Karpas-422 (cell line): ENCODE results near the gene SIDT1. TPM values are rescaled to one million over a fixed set of nuclear protein-coding genes. Genes with fewer than 3 reads are reported as not detected.

ENCODE experiments used
- DNase-seq: peaks from one replicate; pipeline ENCODE4 v3.0.0-alpha.2; 2015
- H2AFZ ChIP-seq: fragments of 200-600 bp; sonication (generic); 2 replicates; pipeline ENCODE4 v1.6.1; 2014; ENCODE audit warnings: antibody characterized with exemption, low read length, mixed read lengths
- H3K27ac ChIP-seq: fragments of 200-600 bp; sonication (generic); 2 replicates; pipeline ENCODE4 v1.5.1; 2014; ENCODE audit warnings: mild to moderate bottlenecking, low read length, moderate library complexity
- H3K27me3 ChIP-seq: fragments of 200-600 bp; sonication (generic); 2 replicates; pipeline ENCODE4 v1.6.1; 2014; ENCODE audit warnings: low read length, mixed read lengths
- H3K36me3 ChIP-seq: fragments of 200-600 bp; sonication (generic); 2 replicates; pipeline ENCODE4 v1.6.1; 2014; ENCODE audit warnings: low read length, mixed read lengths; ENCODE audit not compliant: insufficient read depth
- H3K4me1 ChIP-seq: fragments of 200-600 bp; sonication (generic); 2 replicates; pipeline ENCODE4 v1.6.1; 2014; ENCODE audit warnings: mild to moderate bottlenecking, low read length, mixed read lengths
- H3K4me2 ChIP-seq: fragments of 200-600 bp; sonication (generic); 2 replicates; pipeline ENCODE4 v1.6.1; 2014; ENCODE audit warnings: low read length, low read depth, mild to moderate bottlenecking; ENCODE audit not compliant: poor library complexity, severe bottlenecking
- H3K4me3 ChIP-seq: fragments of 200-600 bp; sonication (generic); 2 replicates; pipeline ENCODE4 v1.5.1; 2014; ENCODE audit warnings: mild to moderate bottlenecking, antibody characterized with exemption, low read length, mixed read lengths
- H3K79me2 ChIP-seq: fragments of 200-600 bp; sonication (generic); 2 replicates; pipeline ENCODE4 v1.6.1; 2014; ENCODE audit warnings: mild to moderate bottlenecking, low read length, mixed read lengths
- H3K9ac ChIP-seq: fragments of 200-600 bp; sonication (generic); 2 replicates; pipeline ENCODE4 v1.6.0; 2014; ENCODE audit warnings: low read length
- H3K9me2 ChIP-seq: fragments of 200-600 bp; sonication (generic), shearing (Covaris generic); replicated peaks from 2 replicates; pipeline ENCODE4 v1.6.0; 2014; ENCODE audit warnings: mild to moderate bottlenecking, low read length, moderate library complexity; ENCODE audit not compliant: insufficient read depth
- H3K9me3 ChIP-seq: fragments of 300-700, 200-600 bp; sonication (generic); 2 replicates; pipeline ENCODE4 v1.6.1; 2014; ENCODE audit warnings: low read length, mixed read lengths
- H4K20me1 ChIP-seq: fragments of 200-600 bp; sonication (generic); 2 replicates; pipeline ENCODE4 v1.6.1; 2014; ENCODE audit warnings: mild to moderate bottlenecking, antibody characterized with exemption, low read length, low read depth; ENCODE audit not compliant: insufficient read depth
- small RNA-seq: library from RNA; depleted of rRNA; stranded (forward); fragments of <200 nt; gene quantifications from one replicate; pipeline ENCODE3, GENCODE V24; 2014
- total RNA-seq: library from RNA; depleted of rRNA; stranded (reverse); fragments of >200 nt; shearing (Covaris generic); gene quantifications from 2 replicates; pipeline ENCODE4 v1.2.3, GENCODE V29; 2014; ENCODE audit warnings: low replicate concordance; rRNA removed

Gene SIDT1
- total RNA-seq, 1 experiment from 2014 or later: 11.3 TPM

DNA sequence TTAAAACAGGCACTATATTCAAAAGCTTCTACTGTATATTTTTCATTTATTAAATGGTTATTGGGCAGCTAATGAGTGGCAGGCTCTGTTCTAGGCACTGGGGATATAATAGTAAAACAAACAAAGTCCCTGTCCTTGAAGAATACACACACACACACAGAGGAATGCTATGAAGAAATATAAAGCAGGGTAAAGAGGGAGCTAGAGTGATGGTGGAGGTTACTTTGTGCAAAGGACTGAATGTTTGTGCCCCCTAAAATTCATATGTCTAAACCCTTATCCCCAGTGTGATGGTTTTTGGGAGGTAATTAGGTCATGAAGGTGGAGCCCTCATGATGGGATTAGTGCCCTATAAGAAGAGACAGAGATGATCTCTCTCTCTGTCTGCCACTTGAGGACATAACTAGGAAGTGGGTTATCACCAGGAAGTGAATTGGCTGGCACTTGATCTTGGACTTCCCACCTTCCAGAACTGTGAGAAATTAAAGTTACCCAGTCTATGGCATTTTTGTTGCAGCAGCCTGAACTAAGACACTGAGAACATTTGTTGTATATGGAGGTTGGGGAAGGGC is 132.3 kb downstream of the SIDT1 start:
- H3K4me3 ChIP-seq: no peak overlapping the region
- no peak overlapping the region for H3K9ac ChIP-seq
- H3K79me2 ChIP-seq: no peaks in the 10 kb centered on the region
- H3K4me2 ChIP-seq: no peak overlapping the region
- H4K20me1 ChIP-seq: no peaks in the 10 kb centered on the region
- H3K36me3 ChIP-seq: peaks cover 14% of the 10 kb centered on the region; the same call in 1 of the 2 replicates
- H3K9me2 ChIP-seq: no peaks in the 10 kb centered on the region
- H2AFZ ChIP-seq: no peak overlapping the region
- H3K27me3 ChIP-seq: no peaks in the 10 kb centered on the region
- H3K27ac ChIP-seq: no peak overlapping the region
- no peak for DNase-seq
- H3K4me1 ChIP-seq: no peaks in the 10 kb centered on the region
- no peaks in the 10 kb centered on the region for H3K9me3 ChIP-seq

- Histone ChIP-seq H3K9ac (no peak overlapping the region), H3K9me3 (no peaks in the 10 kb centered on the region), H2AFZ (no peak overlapping the region), H3K4me1 (no peaks in the 10 kb centered on the region), H4K20me1 (no peaks in the 10 kb centered on the region), H3K79me2 (no peaks in the 10 kb centered on the region), H3K9me2 (no peaks in the 10 kb centered on the region), H3K4me3 (no peak overlapping the region), H3K36me3 (peaks cover 4% of the 10 kb centered on the region; the same call in 1 of the 2 replicates), H3K27me3 (no peaks in the 10 kb centered on the region), H3K4me2 (no peak overlapping the region), H3K27ac (no peak overlapping the region)
- DNase-seq: no peak
Measured at GRCh38 chr3:113668015-113668414, 135.7 kb downstream of the SIDT1 start.

DNA sequence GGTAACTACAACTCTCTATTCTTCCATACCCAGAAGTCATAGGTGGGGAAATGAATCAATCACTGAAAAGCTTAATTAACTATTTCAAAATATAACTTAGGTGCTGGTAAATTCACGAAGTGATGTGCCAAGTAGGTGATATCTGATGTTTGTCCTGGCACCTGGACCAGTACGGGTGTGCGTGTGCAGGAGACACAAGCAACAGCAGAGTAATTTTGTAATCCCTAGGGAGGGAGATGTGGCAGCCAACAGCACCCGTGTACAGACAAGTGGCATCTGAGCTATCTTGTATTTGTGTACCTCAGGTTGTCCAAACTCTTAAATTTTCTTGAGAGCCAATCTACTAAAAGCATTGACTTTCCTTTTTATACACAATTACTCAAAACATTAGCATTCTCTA is 141.2 kb downstream of the SIDT1 start:
- Histone ChIP-seq H3K4me3 (no peak overlapping the region), H3K9me3 (no peaks in the 10 kb centered on the region), H3K27ac (no peak overlapping the region), H3K9me2 (no peaks in the 10 kb centered on the region), H3K79me2 (peaks cover 11% of the 10 kb centered on the region; the same call in 1 of the 2 replicates), H3K36me3 (peaks cover 4% of the 10 kb centered on the region; the same call in 1 of the 2 replicates), H3K9ac (no peak overlapping the region), H3K4me1 (no peaks in the 10 kb centered on the region), H4K20me1 (no peaks in the 10 kb centered on the region), H3K27me3 (no peaks in the 10 kb centered on the region), H3K4me2 (no peak overlapping the region), H2AFZ (no peak overlapping the region)
- no peak for DNase-seq

DNA sequence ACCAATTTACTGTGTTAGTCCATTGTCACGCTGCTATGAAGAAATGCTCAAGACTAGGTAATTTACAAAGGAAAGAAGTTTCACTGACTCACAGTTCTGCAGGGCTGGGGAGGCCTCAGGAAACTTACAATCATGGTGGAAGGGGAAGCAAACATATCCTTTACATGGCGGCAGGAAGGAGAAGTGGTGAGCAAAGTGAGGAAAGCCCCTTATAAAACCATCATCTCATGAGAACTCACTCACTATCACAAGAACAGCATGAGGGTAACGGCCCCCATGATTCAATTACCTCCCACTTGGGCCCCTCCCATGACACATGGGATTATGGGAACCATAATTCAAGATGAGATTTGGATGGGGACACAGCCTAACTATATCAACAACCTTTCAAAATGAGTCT is 143.9 kb downstream of the SIDT1 start:
- peaks cover 21% of the 10 kb centered on the region for H3K79me2 ChIP-seq
- H4K20me1 ChIP-seq: no peaks in the 10 kb centered on the region
- H3K27ac ChIP-seq: no peak overlapping the region
- H3K4me2 ChIP-seq: no peak overlapping the region
- H3K9me3 ChIP-seq: no peaks in the 10 kb centered on the region
- DNase-seq: no peak
- no peaks in the 10 kb centered on the region for H3K4me1 ChIP-seq
- no peak overlapping the region for H2AFZ ChIP-seq
- no peak overlapping the region for H3K4me3 ChIP-seq
- peaks cover 4% of the 10 kb centered on the region; the same call in 1 of the 2 replicates for H3K36me3 ChIP-seq
- no peaks in the 10 kb centered on the region for H3K27me3 ChIP-seq
- H3K9ac ChIP-seq: no peak overlapping the region
- H3K9me2 ChIP-seq: no peaks in the 10 kb centered on the region

GRCh38 chr3:113677737-113678136 is 145.4 kb downstream of the SIDT1 start:
- H3K4me1 ChIP-seq: no peaks in the 10 kb centered on the region
- no peaks in the 10 kb centered on the region for H3K27me3 ChIP-seq
- no peak overlapping the region for H3K9ac ChIP-seq
- peaks cover 30% of the 10 kb centered on the region for H3K79me2 ChIP-seq
- no peak overlapping the region for H3K27ac ChIP-seq
- no peak overlapping the region for H3K4me2 ChIP-seq
- H2AFZ ChIP-seq: no peak overlapping the region
- no peaks in the 10 kb centered on the region for H4K20me1 ChIP-seq
- DNase-seq: no peak
- no peak overlapping the region for H3K4me3 ChIP-seq
- no peaks in the 10 kb centered on the region; the same call in 1 of the 2 replicates for H3K36me3 ChIP-seq
- no peaks in the 10 kb centered on the region for H3K9me3 ChIP-seq
- H3K9me2 ChIP-seq: no peaks in the 10 kb centered on the region

DNA sequence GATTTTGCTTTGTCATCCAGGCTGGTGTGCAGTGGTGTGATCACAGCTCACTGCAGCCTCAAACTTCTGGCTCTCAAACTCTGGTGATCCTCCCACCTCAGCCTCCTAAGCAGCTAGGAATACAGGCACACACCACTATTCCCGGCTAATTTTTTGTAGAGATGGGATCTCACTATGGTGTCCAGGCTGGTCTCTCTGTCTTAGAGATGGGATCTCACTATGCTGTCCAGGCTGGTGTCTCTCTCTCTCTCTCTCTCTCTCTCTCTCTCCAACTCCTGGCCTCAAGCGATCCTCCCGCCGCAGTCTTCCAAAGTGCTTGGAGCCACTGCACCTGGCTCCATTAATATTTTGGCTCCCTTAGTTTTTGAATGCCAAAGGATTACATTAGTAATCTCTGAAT is 146.4 kb downstream of the SIDT1 start:
- Histone ChIP-seq H3K9me2 (no peaks in the 10 kb centered on the region), H4K20me1 (no peaks in the 10 kb centered on the region), H3K36me3 (no peaks in the 10 kb centered on the region; the same call in 1 of the 2 replicates), H3K9ac (no peak overlapping the region), H3K27me3 (no peaks in the 10 kb centered on the region), H3K9me3 (0 out of 2 replicates have a peak, but pooled peaks cover under 1% of the 10 kb centered on the region), H3K4me1 (no peaks in the 10 kb centered on the region), H3K27ac (no peak overlapping the region), H3K79me2 (peaks cover 33% of the 10 kb centered on the region), H3K4me3 (no peak overlapping the region), H2AFZ (no peak overlapping the region), H3K4me2 (no peak overlapping the region)
- DNase-seq: no peak

Small RNAs within 50 kb of the gene (small RNA-seq; reads per million reads assigned to genes)
- gene MIR4446 (not detected), gene RN7SL767P (not detected)

Other genes with a start within 250 kb of the SIDT1 start
- 15.3 and 17.4 TPM in 2 replicates for gene CFAP44, start 91.1 kb upstream of the SIDT1 start, total RNA-seq
- 14.1 and 30.1 TPM in 2 replicates for gene SPICE1, start 17.4 kb upstream of the SIDT1 start, total RNA-seq
- gene USF3, start 164.1 kb downstream of the SIDT1 start, total RNA-seq: 11.9 and 32.2 TPM in 2 replicates
- gene NAA50, start 213.7 kb downstream of the SIDT1 start, total RNA-seq: 181 and 206 TPM in 2 replicates
- 25.0 and 39.7 TPM in 2 replicates for gene ATP6V1A, start 214.5 kb downstream of the SIDT1 start, total RNA-seq